ENCODE data around the gene SLC6A9. TPM values are rescaled to one million over a fixed set of nuclear protein-coding genes. Genes with fewer than 3 reads are reported as not detected.

SLC6A9 gene
- total and polyA plus RNA-seq, 2 donors, result 6.1 to 19.8 TPM

- no peak for DNase-seq (ENCODE audit: extremely low spot score)
- Histone ChIP-seq H3K4me3 (ENCODE audit: low read depth, low read length) (no peak overlapping the region), H3K4me1 (ENCODE audit: insufficient read depth) (no peaks in the 10 kb centered on the region), H3K27ac (ENCODE audit: low read depth) (no peak overlapping the region), H3K36me3 (ENCODE audit: insufficient read depth) (no peaks in the 10 kb centered on the region)
- 68% methylated on average over 6 of the region's 6 CpGs for WGBS
These were observed 34.5 kb downstream of the SLC6A9 start for GRCh38 chr1:43996733-43997115.

- H3K4me3 ChIP-seq (ENCODE audit: low read depth, low read length), result no peak overlapping the region
- H3K27ac ChIP-seq (ENCODE audit: low read depth), result no peak overlapping the region
- WGBS, result 78% methylated on average over 21 of the region's 21 CpGs
These were observed 35.1 kb downstream of the SLC6A9 start for GRCh38 chr1:43995984-43996732.

GRCh38 chr1:43994794-43995790 is 36.2 kb downstream of the SLC6A9 start:
- no peak overlapping the region for H3K4me3 ChIP-seq (ENCODE audit: low read depth, low read length)
- WGBS, result 71% methylated on average over 15 of the region's 15 CpGs
- no peak for DNase-seq (ENCODE audit: extremely low spot score)
- no peaks in the 10 kb centered on the region for H3K4me1 ChIP-seq (ENCODE audit: insufficient read depth)
- no peak overlapping the region for H3K27ac ChIP-seq (ENCODE audit: low read depth)
- no peaks in the 10 kb centered on the region for H3K36me3 ChIP-seq (ENCODE audit: insufficient read depth)

More at GRCh38 chr1:43995984-43996732, 35.1 kb downstream of the SLC6A9 start:
- no peak for DNase-seq (ENCODE audit: extremely low spot score)
- H3K36me3 ChIP-seq (ENCODE audit: insufficient read depth), result no peaks in the 10 kb centered on the region
- no peaks in the 10 kb centered on the region for H3K4me1 ChIP-seq (ENCODE audit: insufficient read depth)

GRCh38 chr1:43994071-43994470 is 37.2 kb downstream of the SLC6A9 start:
- WGBS, result 85% methylated on average over 7 of the region's 7 CpGs
- DNase-seq (ENCODE audit: extremely low spot score), result no peak
- Histone ChIP-seq H3K27ac (ENCODE audit: low read depth) (no peak overlapping the region), H3K4me3 (ENCODE audit: low read depth, low read length) (no peak overlapping the region), H3K36me3 (ENCODE audit: insufficient read depth) (no peaks in the 10 kb centered on the region), H3K4me1 (ENCODE audit: insufficient read depth) (no peaks in the 10 kb centered on the region)

- WGBS, result 93% methylated on average over 9 of the region's 9 CpGs
- Histone ChIP-seq H3K4me1 (ENCODE audit: insufficient read depth) (no peaks in the 10 kb centered on the region), H3K36me3 (ENCODE audit: insufficient read depth) (no peaks in the 10 kb centered on the region), H3K4me3 (ENCODE audit: low read depth, low read length) (no peak overlapping the region), H3K27ac (ENCODE audit: low read depth) (no peak overlapping the region)
- no peak for DNase-seq (ENCODE audit: extremely low spot score)
These were observed 37.9 kb downstream of the SLC6A9 start for GRCh38 chr1:43993206-43993914.

- peak overlapping the region; percentile 69 for H3K4me3 ChIP-seq (ENCODE audit: low read depth, low read length)
- DNase-seq (ENCODE audit: extremely low spot score), result no peak
- 48% methylated on average over 11 of the region's 11 CpGs for WGBS
- H3K27ac ChIP-seq (ENCODE audit: low read depth), result no peak overlapping the region
- no peaks in the 10 kb centered on the region for H3K4me1 ChIP-seq (ENCODE audit: insufficient read depth)
- H3K36me3 ChIP-seq (ENCODE audit: insufficient read depth), result no peaks in the 10 kb centered on the region
These were observed 38.8 kb downstream of the SLC6A9 start for GRCh38 chr1:43992232-43992995.

GRCh38 chr1:43991476-43992231 is 39.6 kb downstream of the SLC6A9 start, which contains the start of gene CCDC24:
TSS of gene CCDC24 (plus strand) at chr1:43991599. CDS start at chr1:43991879, 280 bp downstream.
- Histone ChIP-seq H3K4me1 (ENCODE audit: insufficient read depth) (no peaks in the 10 kb centered on the region), H3K36me3 (ENCODE audit: insufficient read depth) (no peaks in the 10 kb centered on the region), H3K27ac (ENCODE audit: low read depth) (peak within 1 kb of the TSS; percentile 44), H3K4me3 (ENCODE audit: low read depth, low read length) (peak within 1 kb of the TSS; percentile 69)
- DNase-seq (ENCODE audit: extremely low spot score), result no peak
- 1% methylated on average over 66 of the region's 66 CpGs for whole genome bisulfite sequencing

- under 1% methylated on average over 10 of the region's 10 CpGs for WGBS
- peak overlapping the region; percentile 69 for H3K4me3 ChIP-seq (ENCODE audit: low read depth, low read length)
- H3K36me3 ChIP-seq (ENCODE audit: insufficient read depth), result no peaks in the 10 kb centered on the region
- peak overlapping the region; percentile 44 for H3K27ac ChIP-seq (ENCODE audit: low read depth)
- H3K4me1 ChIP-seq (ENCODE audit: insufficient read depth), result no peaks in the 10 kb centered on the region
- DNase-seq (ENCODE audit: extremely low spot score), result no peak
These were observed 40.1 kb downstream of the SLC6A9 start for GRCh38 chr1:43991200-43991475.

- Histone ChIP-seq H3K4me3 (ENCODE audit: low read depth, low read length) (peak overlapping the region; percentile 69), H3K36me3 (ENCODE audit: insufficient read depth) (no peaks in the 10 kb centered on the region), H3K4me1 (ENCODE audit: insufficient read depth) (no peaks in the 10 kb centered on the region), H3K27ac (ENCODE audit: low read depth) (peak overlapping the region; percentile 44)
- WGBS, result 71% methylated on average over 19 of the region's 19 CpGs
- DNase-seq (ENCODE audit: extremely low spot score), result no peak
These were observed 40.7 kb downstream of the SLC6A9 start for GRCh38 chr1:43990271-43991199.

- WGBS, result 72% methylated on average over 6 of the region's 6 CpGs
- H3K4me1 ChIP-seq (ENCODE audit: insufficient read depth), result no peaks in the 10 kb centered on the region
- DNase-seq (ENCODE audit: extremely low spot score), result no peak
- H3K4me3 ChIP-seq (ENCODE audit: low read depth, low read length), result no peak overlapping the region
- H3K36me3 ChIP-seq (ENCODE audit: insufficient read depth), result no peaks in the 10 kb centered on the region
- H3K27ac ChIP-seq (ENCODE audit: low read depth), result no peak overlapping the region
These were observed 43.9 kb downstream of the SLC6A9 start for GRCh38 chr1:43987159-43987902.

- DNase-seq (ENCODE audit: extremely low spot score), result no peak
- no peaks in the 10 kb centered on the region for H3K36me3 ChIP-seq (ENCODE audit: insufficient read depth)
- H3K4me1 ChIP-seq (ENCODE audit: insufficient read depth), result no peaks in the 10 kb centered on the region
- no peak overlapping the region for H3K27ac ChIP-seq (ENCODE audit: low read depth)
- WGBS, result 66% methylated on average over 6 of the region's 6 CpGs
- H3K4me3 ChIP-seq (ENCODE audit: low read depth, low read length), result no peak overlapping the region
These were observed 44.5 kb downstream of the SLC6A9 start for GRCh38 chr1:43986712-43987111.

Data from urinary bladder (tissue), 4 donors.